HG03575 (cell line): ENCODE data around the gene HAO1.
"Not testable (repeated sequence)": the region's sequence is repeated elsewhere in the genome, so short reads cannot be mapped to it uniquely, and the experiment has no call there.

Source experiments
- ATAC-seq: cut with Tn5 transposase; IDR thresholded peaks from one replicate; pipeline ENCODE4 v1.9.1; 2021; ENCODE audit not compliant: unreplicated experiment, insufficient number of reproducible peaks, low FRiP score; ENCODE audit errors: extremely low read depth

Gene HAO1

GRCh38 chr20:7879883-7880282 is 60.4 kb downstream of the HAO1 start:
- ATAC-seq: no peak

- no peak for ATAC-seq
Measured at GRCh38 chr20:7868108-7868507, 72.2 kb downstream of the HAO1 start.

GRCh38 chr20:7866285-7866684 is 74.0 kb downstream of the HAO1 start:
- ATAC-seq: no peak

- ATAC-seq: no peak
Measured at GRCh38 chr20:7859356-7859802, 80.9 kb downstream of the HAO1 start.

- ATAC-seq: no peak
Measured at GRCh38 chr20:7858734-7859250, 81.5 kb downstream of the HAO1 start.

GRCh38 chr20:7856756-7857155 is 83.5 kb downstream of the HAO1 start:
- ATAC-seq: no peak

- no peak for ATAC-seq
Measured at GRCh38 chr20:7855545-7855944, 84.7 kb downstream of the HAO1 start.

- no peak for ATAC-seq
Measured at GRCh38 chr20:7853493-7853892, 86.8 kb downstream of the HAO1 start.

GRCh38 chr20:7850775-7851490 is 89.3 kb downstream of the HAO1 start:
- no peak for ATAC-seq

- no peak for ATAC-seq
Measured at GRCh38 chr20:7849675-7850074, 90.6 kb downstream of the HAO1 start.

GRCh38 chr20:7848351-7848750 is 91.9 kb downstream of the HAO1 start:
- ATAC-seq: no peak

GRCh38 chr20:7843613-7844012 is 96.6 kb downstream of the HAO1 start:
- ATAC-seq: no peak

GRCh38 chr20:7841971-7842310 is 98.3 kb downstream of the HAO1 start:
- no peak for ATAC-seq

- no peak for ATAC-seq
Measured at GRCh38 chr20:7841291-7841970, 98.8 kb downstream of the HAO1 start.

- no peak for ATAC-seq
Measured at GRCh38 chr20:7836076-7836475, 104.2 kb downstream of the HAO1 start.

GRCh38 chr20:7834441-7834840 is 105.8 kb downstream of the HAO1 start:
- not testable (repeated sequence) for ATAC-seq
